WTC11 (cell line): ENCODE results near the gene EEFSEC.

ENCODE experiments used
- ATF1 ChIP-seq: sonication (generic); formaldehyde crosslinking; IDR thresholded peaks from 2 replicates; pipeline ENCODE4 v1.8.1; 2023; ENCODE audit warnings: mild to moderate bottlenecking, moderate library complexity, missing genetic modification reagents
- CTCF ChIP-seq: fragments of 200-600 bp; IDR thresholded peaks from 2 replicates; pipeline ENCODE4 v1.8.0; 2022; ENCODE audit warnings: antibody characterized with exemption
- MAX ChIP-seq: sonication (generic); formaldehyde crosslinking; IDR thresholded peaks from 2 replicates; pipeline ENCODE4 v1.8.0; 2022; ENCODE audit warnings: mild to moderate bottlenecking, missing genetic modification reagents
- SMAD3 ChIP-seq: sonication (generic); formaldehyde crosslinking; IDR thresholded peaks from 2 replicates; pipeline ENCODE4 v1.8.0; 2022; ENCODE audit warnings: missing genetic modification reagents, mild to moderate bottlenecking, borderline replicate concordance

DNA sequence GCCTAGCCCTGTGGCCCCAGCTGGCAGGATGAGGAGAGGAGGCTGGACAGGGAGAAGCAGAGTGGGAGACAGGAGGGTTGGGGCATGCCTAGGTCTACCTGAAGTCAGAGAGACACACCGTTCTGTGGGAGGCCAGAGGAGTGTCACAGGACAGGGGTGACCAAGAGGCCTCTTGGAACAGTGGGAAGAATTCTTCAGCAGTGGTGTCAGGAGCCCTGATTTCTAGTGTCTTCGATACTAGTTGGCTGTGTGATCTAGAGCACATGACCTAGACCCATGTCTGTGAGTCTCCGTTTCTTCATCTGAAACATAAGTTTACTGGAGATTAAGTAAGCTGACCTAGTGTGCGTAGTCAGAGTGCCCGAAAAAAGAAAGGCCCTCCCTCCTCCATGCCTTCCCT lies 92.2 kb downstream of the EEFSEC start:
- TF ChIP-seq CTCF: no peak
- no peak for TF ChIP-seq SMAD3 (CRISPR knock-in tag)
- TF ChIP-seq MAX (CRISPR knock-in tag): no peak
- TF ChIP-seq ATF1 (CRISPR knock-in tag): no peak
